Prostate gland (tissue), 2 donors: ENCODE results near the gene NKX2-1. TPM values are rescaled to one million over a fixed set of nuclear protein-coding genes. Genes with fewer than 3 reads are reported as not detected.

Experiments
- DNase-seq: peaks from one replicate; pipeline ENCODE4 v3.0.0-alpha.2; 2019; ENCODE audit warnings: low spot score
- H3K27ac ChIP-seq, 2 donors: fragments of 200-600 bp; sonication (generic); 2 replicates each; pipeline ENCODE4 v1.5.1; 2017 to 2019
- H3K27me3 ChIP-seq: fragments of 200-600 bp; sonication (generic); replicated peaks from 2 replicates; pipeline ENCODE4 v1.5.1; 2019; ENCODE audit not compliant: insufficient read depth
- H3K36me3 ChIP-seq, 2 donors: fragments of 200-600 bp; sonication (generic); 1 replicate in 1 of 2; 2 replicates in 1 of 2; pipeline versions ENCODE4 v1.5.1 to v1.8.1; 2017 to 2019
- H3K4me1 ChIP-seq: fragments of 200-600 bp; sonication (generic); replicated peaks from 2 replicates; pipeline ENCODE4 v1.5.1; 2019
- H3K4me3 ChIP-seq, 2 donors: fragments of 200-600 bp; sonication (generic); 2 replicates each; pipeline ENCODE4 v1.5.1; 2017 to 2019
- H3K9me3 ChIP-seq: fragments of 200-600 bp; sonication (generic); 2 replicates; pipeline ENCODE4 v1.5.1; 2017
- CTCF ChIP-seq, 4 experiments: fragments of 200-600 bp in 2 of 4; fragments of 450-650 bp in 2 of 4; sonication (generic) in 2 of 4; IDR thresholded peaks; 1 replicate in 3 of 4; 2 replicates in 1 of 4; pipeline ENCODE4 v1.5.1; 2016 to 2019; ENCODE audit warnings: antibody characterized with exemption in 4 of 4, mild to moderate bottlenecking in 2 of 4, moderate library complexity in 2 of 4
- POLR2A ChIP-seq: fragments of 450-650 bp; IDR thresholded peaks from one replicate; pipeline ENCODE4 v1.6.1; 2016; ENCODE audit warnings: antibody characterized with exemption, mild to moderate bottlenecking
- POLR2AphosphoS5 ChIP-seq: sonication (generic); formaldehyde crosslinking; IDR thresholded peaks from one replicate; pipeline ENCODE4 v1.6.1; 2017; ENCODE audit warnings: antibody characterized with exemption
- WGBS: methylation state at CpG from one replicate; pipeline ENCODE4 v1.1.5; 2018; 5-methylcytosine and 5-hydroxymethylcytosine counted together
- intact Hi-C: fragments of 100-400 bp; cut with DNase I; formaldehyde crosslinking; loops from one replicate; pipeline ENCODE4 v1.14.2; 2022
- total RNA-seq, 2 donors: library from RNA; depleted of rRNA; stranded (reverse); fragments of >200 nt; gene quantifications; one replicate each; pipeline ENCODE4 v1.1.0, GENCODE V29; 2016

Gene NKX2-1
- total RNA-seq, 2 donors from 2014 or later, result not detected

GRCh38 chr14:36498938-36499337 lies 21.1 kb downstream of the NKX2-1 start:
- H3K27ac ChIP-seq, result no peak overlapping the region
- no peak for DNase-seq
- H3K27me3 ChIP-seq, result peaks cover 16% of the 10 kb centered on the region
- no peak for TF ChIP-seq CTCF (IDR thresholded peaks at IDR 0.05)
- TF ChIP-seq POLR2AphosphoS5, result no peak
- no peak for TF ChIP-seq POLR2A
- WGBS, result 2% methylated on average over 2 of the region's 2 CpGs
- no peaks in the 10 kb centered on the region for H3K4me1 ChIP-seq
- no peaks in the 10 kb centered on the region for H3K36me3 ChIP-seq
- H3K9me3 ChIP-seq, result no peaks in the 10 kb centered on the region
- H3K4me3 ChIP-seq, result no peak overlapping the region
- intact Hi-C loops, result no loop called here

DNA sequence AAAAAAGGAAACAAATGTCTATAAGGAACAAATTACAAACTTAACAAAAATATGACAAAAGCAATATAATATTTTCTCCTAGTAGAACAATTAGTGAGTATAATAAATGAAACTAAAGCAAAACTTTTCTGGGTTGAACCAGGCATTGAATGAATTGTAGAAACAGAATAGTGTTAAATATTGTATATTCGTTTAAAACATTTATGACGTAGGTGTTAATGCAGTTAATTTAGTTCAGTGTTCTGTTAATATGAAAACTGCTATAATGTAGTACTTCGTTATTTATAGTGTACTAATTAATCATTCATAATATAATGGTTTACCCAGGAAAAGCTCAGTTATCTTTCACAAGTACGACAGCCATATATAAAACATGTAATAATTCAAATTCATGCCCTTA lies 23.7 kb downstream of the NKX2-1 start:
- Histone ChIP-seq H3K4me3 (no peak overlapping the region), H3K9me3 (no peaks in the 10 kb centered on the region), H3K27ac (no peak overlapping the region), H3K27me3 (peaks cover 11% of the 10 kb centered on the region), H3K4me1 (no peaks in the 10 kb centered on the region), H3K36me3 (no peaks in the 10 kb centered on the region)
- no peak for DNase-seq
- intact Hi-C loops, result no loop called here
- TF ChIP-seq CTCF (IDR thresholded peaks at IDR 0.05) (no peak), POLR2AphosphoS5 (no peak), POLR2A (no peak)
- 76% methylated on average over 4 of the region's 4 CpGs for WGBS

GRCh38 chr14:36495666-36496065 lies 24.4 kb downstream of the NKX2-1 start:
- no peaks in the 10 kb centered on the region for H3K36me3 ChIP-seq
- intact Hi-C loops, result no loop called here
- TF ChIP-seq POLR2A (no peak), CTCF (IDR thresholded peaks at IDR 0.05) (no peak), POLR2AphosphoS5 (no peak)
- H3K4me3 ChIP-seq, result no peak overlapping the region
- peaks cover 6% of the 10 kb centered on the region for H3K27me3 ChIP-seq
- 9% methylated on average over 3 of the region's 3 CpGs for WGBS
- H3K9me3 ChIP-seq, result no peaks in the 10 kb centered on the region
- H3K27ac ChIP-seq, result no peak overlapping the region
- DNase-seq, result no peak
- H3K4me1 ChIP-seq, result no peaks in the 10 kb centered on the region

GRCh38 chr14:36493761-36494160 lies 26.3 kb downstream of the NKX2-1 start:
- Histone ChIP-seq H3K27me3 (no peaks in the 10 kb centered on the region), H3K4me3 (no peak overlapping the region), H3K27ac (no peak overlapping the region), H3K4me1 (no peaks in the 10 kb centered on the region), H3K36me3 (no peaks in the 10 kb centered on the region), H3K9me3 (no peaks in the 10 kb centered on the region)
- WGBS, result 30% methylated on average over 3 of the region's 3 CpGs
- intact Hi-C loops, result no loop called here
- no peak for TF ChIP-seq CTCF (IDR thresholded peaks at IDR 0.05)
- TF ChIP-seq POLR2A, result no peak
- no peak for TF ChIP-seq POLR2AphosphoS5
- DNase-seq, result no peak

- H3K27ac ChIP-seq, result no peak overlapping the region
- H3K4me1 ChIP-seq, result no peaks in the 10 kb centered on the region
- WGBS, result 52% methylated on average over 2 of the region's 2 CpGs
- no peaks in the 10 kb centered on the region for H3K9me3 ChIP-seq
- intact Hi-C loops, result no loop called here
- H3K36me3 ChIP-seq, result no peaks in the 10 kb centered on the region
- no peak overlapping the region for H3K4me3 ChIP-seq
- peaks cover 2% of the 10 kb centered on the region for H3K27me3 ChIP-seq
- TF ChIP-seq CTCF (IDR thresholded peaks at IDR 0.05), result no peak
- no peak for TF ChIP-seq POLR2AphosphoS5
- no peak for TF ChIP-seq POLR2A
- no peak for DNase-seq
Measured at GRCh38 chr14:36485773-36486172, 34.3 kb downstream of the NKX2-1 start.
